C1 segment of cervical spinal cord (tissue), 14 donors: ENCODE measurements around the gene DQX1.
"Not testable (repeated sequence)": the region's sequence is repeated elsewhere in the genome, so short reads cannot be mapped to it uniquely, and the experiment has no call there.

Experiments used
- DNase-seq, 14 donors: peaks; one replicate each; lab custom pipeline; 2025; lab: John Stamatoyannopoulos, UW

DQX1 gene

GRCh38 chr2:74496997-74497776 is 28.8 kb downstream of the DQX1 start:
- no peak for DNase-seq

- DNase-seq: no peak
Observed at GRCh38 chr2:74495440-74495839, 30.6 kb downstream of the DQX1 start.

- no peak for DNase-seq
Observed at GRCh38 chr2:74493546-74493945, 32.5 kb downstream of the DQX1 start.

GRCh38 chr2:74491648-74492544 is 34.1 kb downstream of the DQX1 start:
- no peak for DNase-seq

- DNase-seq: no peak
Observed at GRCh38 chr2:74489906-74490305, 36.1 kb downstream of the DQX1 start.

GRCh38 chr2:74488643-74489481 is 37.2 kb downstream of the DQX1 start:
- no peak for DNase-seq

- no peak for DNase-seq
Observed at GRCh38 chr2:74486141-74486540, 39.9 kb downstream of the DQX1 start.

GRCh38 chr2:74483675-74484164 is 42.3 kb downstream of the DQX1 start:
- DNase-seq: not testable (repeated sequence)

- peak; percentile 88 to 100 (median 97) for DNase-seq
Observed at GRCh38 chr2:74482801-74483674, 43.0 kb downstream of the DQX1 start, which contains the start of the genes CCDC142 and TTC31. Gene CCDC142, minus strand, starts transcription at chr2:74482998. Its CDS starts 161 bp downstream, at chr2:74482837. Gene TTC31, plus strand, starts transcription at chr2:74483081. Its CDS starts 15 bp downstream, at chr2:74483096.

- DNase-seq: peak in 2 of 14 donors; percentile 52 to 58
Observed at GRCh38 chr2:74481961-74482800, 43.9 kb downstream of the DQX1 start.

- no peak for DNase-seq
Observed at GRCh38 chr2:74481431-74481830, 44.6 kb downstream of the DQX1 start.

- no peak for DNase-seq
Observed at GRCh38 chr2:74474899-74475298, 51.1 kb downstream of the DQX1 start.

GRCh38 chr2:74474481-74474880 is 51.5 kb downstream of the DQX1 start:
- DNase-seq: no peak

GRCh38 chr2:74472945-74473258 is 53.1 kb downstream of the DQX1 start:
- DNase-seq: no peak

GRCh38 chr2:74472086-74472944 is 53.7 kb downstream of the DQX1 start, which contains the start of gene MRPL53:
Gene MRPL53, minus strand, starts transcription at chr2:74472680. Its CDS starts 20 bp downstream, at chr2:74472660.
- peak; percentile 60 to 95 (median 86) for DNase-seq

GRCh38 chr2:74471332-74472065 is 54.5 kb downstream of the DQX1 start:
- no peak for DNase-seq

GRCh38 chr2:74470742-74471141 is 55.3 kb downstream of the DQX1 start:
- DNase-seq: not testable (repeated sequence)
